GM12872 (cell line): Measurements from ENCODE around the gene NT5C1B.

ENCODE experiments used
- TF ChIP-seq, protein P1 (sequence below): IDR thresholded peaks from 3 replicates; pipeline ENCODE4 v1.5.1; 2011; ENCODE audit warnings: low read depth, mild to moderate bottlenecking, low read length, moderate library complexity; ENCODE audit not compliant: insufficient read depth

The NT5C1B gene

DNA sequence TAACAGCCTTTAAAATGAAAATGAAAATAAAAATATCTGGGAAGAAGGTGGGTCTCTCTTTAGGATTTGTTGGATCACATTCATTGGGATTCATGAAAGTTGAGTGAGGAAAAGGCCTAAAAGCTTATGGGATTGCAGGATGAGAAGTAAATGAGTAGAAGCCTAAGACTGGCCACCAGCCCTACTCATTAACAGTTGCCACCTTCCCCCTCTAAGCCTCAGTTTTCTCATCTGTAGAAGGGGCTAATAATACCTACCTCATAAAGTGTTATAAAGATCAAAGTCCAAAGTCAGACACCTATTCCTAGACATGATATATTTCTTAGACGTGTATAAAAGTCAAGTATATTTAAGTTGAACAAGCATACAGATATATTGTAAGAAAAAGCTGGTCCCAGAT, 52.7 kb downstream of the NT5C1B start:
- TF ChIP-seq, protein P1, sequence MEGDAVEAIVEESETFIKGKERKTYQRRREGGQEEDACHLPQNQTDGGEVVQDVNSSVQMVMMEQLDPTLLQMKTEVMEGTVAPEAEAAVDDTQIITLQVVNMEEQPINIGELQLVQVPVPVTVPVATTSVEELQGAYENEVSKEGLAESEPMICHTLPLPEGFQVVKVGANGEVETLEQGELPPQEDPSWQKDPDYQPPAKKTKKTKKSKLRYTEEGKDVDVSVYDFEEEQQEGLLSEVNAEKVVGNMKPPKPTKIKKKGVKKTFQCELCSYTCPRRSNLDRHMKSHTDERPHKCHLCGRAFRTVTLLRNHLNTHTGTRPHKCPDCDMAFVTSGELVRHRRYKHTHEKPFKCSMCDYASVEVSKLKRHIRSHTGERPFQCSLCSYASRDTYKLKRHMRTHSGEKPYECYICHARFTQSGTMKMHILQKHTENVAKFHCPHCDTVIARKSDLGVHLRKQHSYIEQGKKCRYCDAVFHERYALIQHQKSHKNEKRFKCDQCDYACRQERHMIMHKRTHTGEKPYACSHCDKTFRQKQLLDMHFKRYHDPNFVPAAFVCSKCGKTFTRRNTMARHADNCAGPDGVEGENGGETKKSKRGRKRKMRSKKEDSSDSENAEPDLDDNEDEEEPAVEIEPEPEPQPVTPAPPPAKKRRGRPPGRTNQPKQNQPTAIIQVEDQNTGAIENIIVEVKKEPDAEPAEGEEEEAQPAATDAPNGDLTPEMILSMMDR = no peak

DNA sequence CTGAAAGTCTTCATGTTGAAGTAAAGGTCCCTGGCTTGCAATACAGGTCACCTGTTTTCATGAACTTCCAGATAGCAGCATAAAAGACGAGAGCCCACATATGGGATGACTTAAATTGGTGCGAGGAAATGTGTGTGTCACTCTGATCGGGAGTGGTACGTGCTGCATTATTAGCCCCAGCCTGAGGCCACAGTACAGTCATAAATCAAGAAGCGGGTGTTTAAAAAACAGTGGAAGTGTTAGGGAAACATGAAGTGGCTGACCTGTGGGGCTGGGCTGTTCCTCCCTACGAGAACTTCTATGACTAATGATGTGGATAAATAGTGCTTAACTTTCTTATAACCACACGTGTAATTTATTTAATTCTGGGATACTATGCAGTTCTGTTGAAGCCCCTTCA, 53.3 kb downstream of the NT5C1B start:
- TF ChIP-seq, protein P1 = no peak

DNA sequence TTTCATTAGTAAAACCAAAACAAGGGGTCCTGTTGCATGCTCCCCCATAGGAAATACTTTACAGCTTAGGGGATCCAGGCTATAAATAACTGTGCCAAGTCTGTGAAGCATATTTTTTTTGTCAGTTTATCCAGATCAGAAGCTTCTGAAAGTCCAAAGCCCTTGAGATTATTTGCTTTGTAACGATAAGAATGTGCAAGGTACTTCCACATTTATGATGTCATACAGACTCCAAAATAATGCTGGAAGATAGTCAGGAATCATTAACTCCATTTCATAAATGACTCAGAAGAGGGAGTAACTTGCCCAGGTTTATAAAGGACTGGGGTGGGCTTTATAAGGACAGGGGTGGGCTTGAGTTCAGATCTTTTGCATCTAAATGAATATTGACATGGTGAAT, 58.2 kb downstream of the NT5C1B start:
- TF ChIP-seq, protein P1 = no peak

DNA sequence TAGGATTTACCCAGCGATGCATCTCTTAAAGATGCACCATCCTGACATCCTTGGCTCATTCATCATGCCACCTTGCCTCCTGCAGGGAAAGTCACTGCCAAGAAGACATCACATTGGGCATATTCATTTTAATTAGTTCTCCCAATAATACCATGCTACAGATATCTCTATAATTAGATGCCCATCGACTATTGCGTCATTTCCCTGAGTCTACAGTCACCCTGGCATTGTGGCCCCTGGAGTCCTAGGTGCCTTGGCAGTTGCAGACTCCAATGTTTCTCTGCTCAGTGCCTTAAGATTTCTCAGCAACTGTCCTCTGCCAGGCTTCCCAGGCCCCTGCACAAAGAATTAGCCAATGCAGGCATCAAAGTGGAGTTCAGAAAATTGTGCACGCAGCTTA, 61.5 kb downstream of the NT5C1B start:
- TF ChIP-seq, protein P1 = no peak

DNA sequence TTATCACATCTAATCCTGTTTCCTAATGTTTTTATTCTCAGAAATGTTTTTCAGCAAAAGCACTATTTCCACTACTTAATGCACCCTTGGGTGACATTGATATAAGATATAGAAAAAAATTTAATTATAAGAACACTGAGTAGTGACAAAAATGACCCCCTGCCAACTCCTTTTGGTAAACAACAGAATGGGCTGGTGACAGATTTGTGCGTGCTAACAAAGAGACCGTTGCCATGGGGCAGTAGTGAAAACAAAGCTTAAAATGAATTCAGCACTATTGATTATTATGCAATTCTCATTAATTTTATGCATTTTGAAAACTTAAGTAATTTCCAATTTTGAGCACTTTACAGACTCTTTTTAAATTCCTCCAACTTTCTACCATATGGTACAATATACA, 62.0 kb downstream of the NT5C1B start:
- TF ChIP-seq, protein P1 = no peak

DNA sequence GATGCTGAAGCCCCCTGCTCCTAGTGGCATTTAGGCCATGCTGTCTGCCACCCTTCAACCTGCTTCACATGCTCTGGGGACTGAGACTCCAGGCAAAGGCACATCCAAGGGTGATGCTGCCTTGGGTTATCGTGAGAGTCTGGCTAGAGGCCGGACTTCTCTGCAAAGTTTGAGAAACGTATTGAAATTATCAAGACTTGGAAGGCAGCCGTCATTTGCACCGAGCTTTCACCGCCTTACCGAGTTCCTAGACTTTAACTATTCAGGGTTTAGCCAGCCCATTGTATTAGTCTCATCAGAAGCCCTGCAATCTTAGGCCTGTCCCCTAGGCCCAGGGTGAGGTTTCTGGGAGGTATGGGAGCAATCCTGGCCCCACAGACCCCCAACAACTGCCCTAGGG, 62.9 kb downstream of the NT5C1B start:
- TF ChIP-seq, protein P1 = no peak

DNA sequence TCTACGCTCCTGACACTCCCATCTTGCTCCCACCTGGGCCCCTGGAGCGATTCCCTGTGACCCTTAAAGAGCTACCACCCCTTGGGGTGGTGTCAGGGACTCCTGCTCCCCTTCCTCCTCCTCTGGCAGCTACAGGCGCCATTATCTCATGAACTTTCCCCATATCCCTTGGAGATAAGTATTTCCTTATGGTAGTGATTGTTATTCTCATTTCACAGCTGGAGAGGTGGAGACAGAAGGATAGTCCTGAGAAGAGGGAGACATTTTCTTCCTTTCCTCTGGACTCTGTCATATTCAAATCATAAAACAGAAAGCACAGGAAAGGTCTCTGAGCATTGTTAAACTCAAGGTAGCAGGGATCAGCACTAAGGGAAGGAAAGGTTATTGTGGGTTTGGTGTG, 63.5 kb downstream of the NT5C1B start:
- TF ChIP-seq, protein P1 = no peak

DNA sequence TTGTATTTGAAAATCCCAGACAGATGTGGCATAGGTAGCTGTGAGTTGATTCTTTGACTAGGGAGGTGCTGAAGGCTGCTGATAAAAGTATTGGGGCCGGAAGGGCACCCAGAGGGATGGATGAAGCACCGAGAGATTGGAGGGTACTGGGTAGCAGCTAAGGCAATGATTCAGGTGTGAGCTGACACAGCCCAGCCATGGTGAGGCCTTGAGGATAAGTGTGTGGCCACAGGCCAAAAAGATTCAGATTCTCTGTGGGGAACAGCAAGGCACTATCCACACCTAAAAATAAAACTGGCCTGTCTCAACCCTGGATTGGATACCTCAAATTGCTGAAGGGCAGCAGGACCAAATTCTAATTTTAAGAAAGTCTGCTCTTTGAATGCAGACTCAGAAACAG, 64.1 kb downstream of the NT5C1B start:
- TF ChIP-seq, protein P1 = no peak
